Liver (tissue), 9 donors: Measurements from ENCODE around the gene MRGPRX2. TPM values are rescaled to one million over a fixed set of nuclear protein-coding genes. Genes with fewer than 3 reads are reported as not detected.

Experiments used
- DNase-seq: peaks from one replicate; pipeline ENCODE4 v3.0.0-alpha.2; 2017; ENCODE audit warnings: low spot score
- H3K27ac ChIP-seq, 2 donors: one replicate each; pipeline ENCODE4 v1.7.0; 2013; ENCODE audit warnings: inconsistent platforms in 2 of 2, low read length in 2 of 2, control low read depth in 1 of 2, low read depth in 1 of 2, mild to moderate bottlenecking in 1 of 2
- H3K27me3 ChIP-seq, 4 donors: one replicate each; pipeline versions ENCODE4 v1.6.1 to v1.7.0; 2013; ENCODE audit warnings: low read length in 3 of 4, inconsistent platforms in 1 of 4, mild to moderate bottlenecking in 1 of 4, moderate library complexity in 1 of 4; ENCODE audit not compliant: control insufficient read depth in 4 of 4, insufficient read depth in 4 of 4
- H3K36me3 ChIP-seq, 4 donors: one replicate each; pipeline versions ENCODE4 v1.6.1 to v1.7.0; 2013; ENCODE audit warnings: low read length in 3 of 4, mild to moderate bottlenecking in 3 of 4, low read depth in 1 of 4, moderate library complexity in 1 of 4; ENCODE audit not compliant: control insufficient read depth in 4 of 4, insufficient read depth in 3 of 4
- H3K4me1 ChIP-seq, 4 donors: one replicate each; pipeline versions ENCODE4 v1.6.1 to v1.7.0; 2013; ENCODE audit warnings: low read length in 3 of 4, mild to moderate bottlenecking in 3 of 4, moderate library complexity in 1 of 4; ENCODE audit not compliant: control insufficient read depth in 4 of 4, insufficient read depth in 4 of 4
- H3K4me3 ChIP-seq, 3 donors: one replicate each; pipeline versions ENCODE4 v1.6.1 to v1.7.0; 2013; ENCODE audit warnings: low read length in 3 of 3, control low read depth in 1 of 3, low read depth in 1 of 3, mild to moderate bottlenecking in 1 of 3
- H3K9ac ChIP-seq, 2 donors: one replicate each; pipeline ENCODE4 v1.7.0; 2013; ENCODE audit warnings: low read length in 2 of 2, mild to moderate bottlenecking in 2 of 2, moderate library complexity in 2 of 2, control low read depth in 1 of 2, low read depth in 1 of 2
- H3K9me3 ChIP-seq, 4 donors: one replicate each; pipeline versions ENCODE4 v1.6.1 to v1.7.0; 2013; ENCODE audit warnings: low read length in 3 of 4; ENCODE audit not compliant: control insufficient read depth in 4 of 4
- FOXA2 ChIP-seq: IDR thresholded peaks from 2 replicates; pipeline ENCODE4 v1.6.1; 2016; ENCODE audit warnings: antibody characterized with exemption
- GABPA ChIP-seq, 2 donors: IDR thresholded peaks in 1 of 2; conservative IDR thresholded peaks in 1 of 2; 2 replicates each; pipeline ENCODE4 v1.6.1; 2016; ENCODE audit warnings: antibody characterized with exemption in 2 of 2, mild to moderate bottlenecking in 1 of 2, moderate library complexity in 1 of 2
- HNF4G ChIP-seq: IDR thresholded peaks from 2 replicates; pipeline ENCODE4 v1.6.1; 2016; ENCODE audit warnings: antibody characterized with exemption
- JUND ChIP-seq, 2 donors: IDR thresholded peaks; 2 replicates each; pipeline ENCODE4 v1.6.1; 2016; ENCODE audit warnings: antibody characterized with exemption in 2 of 2
- NR2F2 ChIP-seq: IDR thresholded peaks from 2 replicates; pipeline ENCODE4 v1.6.1; 2016; ENCODE audit warnings: antibody characterized with exemption
- RAD21 ChIP-seq, 2 donors: IDR thresholded peaks; 2 replicates each; pipeline ENCODE4 v1.6.1; 2016; ENCODE audit warnings: antibody characterized with exemption in 2 of 2, mild to moderate bottlenecking in 2 of 2
- RXRA ChIP-seq, 2 donors: IDR thresholded peaks; 2 replicates each; pipeline ENCODE4 v1.6.1; 2017 to 2018; ENCODE audit warnings: antibody characterized with exemption in 2 of 2, mild to moderate bottlenecking in 1 of 2
- SP1 ChIP-seq: IDR thresholded peaks from 2 replicates; pipeline ENCODE4 v1.6.1; 2018; ENCODE audit warnings: antibody characterized with exemption, mild to moderate bottlenecking
- TAF1 ChIP-seq: conservative IDR thresholded peaks from 2 replicates; pipeline ENCODE4 v1.6.1; 2016; ENCODE audit warnings: antibody characterized with exemption, mild to moderate bottlenecking
- YY1 ChIP-seq: IDR thresholded peaks from 2 replicates; pipeline ENCODE4 v1.6.1; 2016; ENCODE audit warnings: antibody characterized with exemption, mild to moderate bottlenecking
- WGBS: extraction: QIAGEN DNeasy Blood & Tissue Kit; methylation state at CpG from one replicate; pipeline ENCODE4 v1.1.7; 2013; 5-methylcytosine and 5-hydroxymethylcytosine counted together
- polyA plus RNA-seq, 2 donors: library from polyadenylated mRNA; stranded (reverse) in 1 of 2; unstranded in 1 of 2; fragments of 200-250 nt in 1 of 2; fragments of >200 nt in 1 of 2; fragmentation: Nextera tagmentation in 1 of 2; extraction: Ambion mirVana in 1 of 2; gene quantifications; one replicate each; pipeline versions ENCODE4 v1.2.1 to v1.2.3, GENCODE V29; 2013 to 2015
- total RNA-seq, 2 donors: library from RNA; depleted of rRNA; stranded (reverse); fragments of >200 nt; gene quantifications; one replicate each; pipeline ENCODE4 v1.2.3, GENCODE V29; 2014
- TF ChIP-seq, protein P1 (sequence below): IDR thresholded peaks from 2 replicates; pipeline ENCODE4 v1.6.1; 2016; ENCODE audit warnings: antibody characterized with exemption
- TF ChIP-seq, protein P2 (sequence below): IDR thresholded peaks from 2 replicates; pipeline ENCODE4 v1.6.1; 2016; ENCODE audit warnings: antibody characterized with exemption
- TF ChIP-seq, protein P3 (sequence below): IDR thresholded peaks from 2 replicates; pipeline ENCODE4 v1.6.1; 2016; ENCODE audit warnings: antibody characterized with exemption
- TF ChIP-seq, protein P4 (sequence below): IDR thresholded peaks from 2 replicates; pipeline ENCODE4 v1.6.1; 2016; ENCODE audit warnings: antibody characterized with exemption, mild to moderate bottlenecking
- donor health status: healthy.
- donor health status: healthy.
- donor health status: healthy.
- donor health status: healthy.
- donor health status: healthy.

The MRGPRX2 gene
- total and polyA plus RNA-seq, 4 donors = not detected

DNA sequence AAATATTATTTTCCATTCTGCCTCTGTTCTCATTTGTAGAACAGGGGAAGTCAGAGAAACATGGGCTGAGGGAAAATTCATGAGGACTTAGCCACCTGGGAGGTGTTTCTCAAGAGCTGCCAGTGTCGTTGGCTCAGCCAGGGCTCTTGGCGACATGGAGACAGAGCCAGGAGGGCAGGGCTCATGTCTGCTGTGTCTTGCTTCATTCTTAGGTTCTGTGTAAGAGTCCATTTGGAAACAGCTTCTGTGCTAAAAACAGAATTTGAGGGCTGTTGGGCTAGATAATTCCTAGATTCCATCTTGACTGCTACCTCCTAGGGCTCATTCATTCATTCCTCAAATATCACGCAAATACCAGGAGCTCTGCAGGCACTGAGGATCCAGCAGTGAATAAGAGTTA, 15.1 kb upstream of the MRGPRX2 start (continued):
- TF ChIP-seq, protein P1, sequence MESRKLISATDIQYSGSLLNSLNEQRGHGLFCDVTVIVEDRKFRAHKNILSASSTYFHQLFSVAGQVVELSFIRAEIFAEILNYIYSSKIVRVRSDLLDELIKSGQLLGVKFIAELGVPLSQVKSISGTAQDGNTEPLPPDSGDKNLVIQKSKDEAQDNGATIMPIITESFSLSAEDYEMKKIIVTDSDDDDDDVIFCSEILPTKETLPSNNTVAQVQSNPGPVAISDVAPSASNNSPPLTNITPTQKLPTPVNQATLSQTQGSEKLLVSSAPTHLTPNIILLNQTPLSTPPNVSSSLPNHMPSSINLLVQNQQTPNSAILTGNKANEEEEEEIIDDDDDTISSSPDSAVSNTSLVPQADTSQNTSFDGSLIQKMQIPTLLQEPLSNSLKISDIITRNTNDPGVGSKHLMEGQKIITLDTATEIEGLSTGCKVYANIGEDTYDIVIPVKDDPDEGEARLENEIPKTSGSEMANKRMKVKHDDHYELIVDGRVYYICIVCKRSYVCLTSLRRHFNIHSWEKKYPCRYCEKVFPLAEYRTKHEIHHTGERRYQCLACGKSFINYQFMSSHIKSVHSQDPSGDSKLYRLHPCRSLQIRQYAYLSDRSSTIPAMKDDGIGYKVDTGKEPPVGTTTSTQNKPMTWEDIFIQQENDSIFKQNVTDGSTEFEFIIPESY = no peak
- TF ChIP-seq SP1 (no peak), JUND (IDR thresholded peaks at IDR 0.05) (no peak), YY1 (no peak), RXRA (IDR thresholded peaks at IDR 0.05) (no peak)
- TF ChIP-seq, protein P2, sequence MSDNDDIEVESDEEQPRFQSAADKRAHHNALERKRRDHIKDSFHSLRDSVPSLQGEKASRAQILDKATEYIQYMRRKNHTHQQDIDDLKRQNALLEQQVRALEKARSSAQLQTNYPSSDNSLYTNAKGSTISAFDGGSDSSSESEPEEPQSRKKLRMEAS = no peak
- TF ChIP-seq, protein P3, sequence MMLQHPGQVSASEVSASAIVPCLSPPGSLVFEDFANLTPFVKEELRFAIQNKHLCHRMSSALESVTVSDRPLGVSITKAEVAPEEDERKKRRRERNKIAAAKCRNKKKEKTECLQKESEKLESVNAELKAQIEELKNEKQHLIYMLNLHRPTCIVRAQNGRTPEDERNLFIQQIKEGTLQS = no peak

DNA sequence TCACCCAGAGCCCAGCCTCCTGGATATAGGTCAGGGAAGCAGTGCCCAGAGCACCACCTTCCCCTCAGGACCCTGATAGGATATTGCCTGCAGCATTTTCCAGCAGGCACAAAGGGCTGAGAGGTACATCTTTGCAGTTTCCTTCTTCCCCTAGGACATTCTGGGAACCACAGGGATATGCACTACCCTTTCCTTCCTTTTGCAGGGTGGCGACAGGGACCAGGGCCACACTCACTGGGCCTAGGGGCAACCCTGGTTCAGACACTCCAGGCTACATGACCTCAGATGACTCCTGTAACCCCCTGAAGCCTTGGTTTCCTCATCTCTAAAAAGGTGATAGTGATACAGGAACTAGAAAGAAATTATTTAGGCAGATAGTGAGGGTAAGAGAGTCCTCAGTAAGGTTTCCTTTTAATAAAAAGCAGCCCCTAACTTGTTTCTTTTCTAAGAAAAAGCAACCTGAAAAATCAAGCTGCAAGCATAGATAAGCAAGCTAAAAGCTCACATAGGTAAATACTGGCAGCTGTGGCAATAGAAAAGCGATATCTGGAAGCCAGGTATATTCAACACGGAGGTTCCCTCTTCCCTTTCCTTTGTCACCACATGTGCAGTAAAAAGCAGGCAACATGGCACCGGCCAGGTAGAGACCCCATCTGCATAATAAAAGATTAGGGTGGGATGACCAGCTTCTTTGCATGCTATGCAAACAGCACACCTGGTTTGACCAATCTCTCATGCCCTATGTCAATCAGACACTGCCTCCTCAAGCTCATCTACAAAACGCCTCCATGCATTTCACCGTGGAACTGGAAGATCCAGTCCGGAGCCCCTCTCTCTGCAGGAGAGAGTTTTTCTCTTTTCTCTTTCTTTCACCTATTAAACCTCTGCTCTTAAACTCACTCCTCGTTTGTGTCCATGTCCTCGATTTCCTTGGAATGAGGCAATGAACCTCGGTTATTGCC, 13.2 kb upstream of the MRGPRX2 start:
- WGBS = 58% methylated on average over 10 of the region's 10 CpGs
- Histone ChIP-seq H3K9ac (no peak overlapping the region), H3K27me3 (peaks cover 0 to 7% (median 0%) of the 10 kb centered on the region in 4 donors), H3K4me3 (no peak overlapping the region), H3K9me3 (no peaks in the 10 kb centered on the region), H3K36me3 (no peaks in the 10 kb centered on the region), H3K4me1 (no peaks in the 10 kb centered on the region), H3K27ac (no peak overlapping the region)
- DNase-seq = no peak
- TF ChIP-seq YY1 = no peak
- TF ChIP-seq HNF4G = no peak
- no peak for TF ChIP-seq JUND (IDR thresholded peaks at IDR 0.05)
- no peak for TF ChIP-seq RAD21 (IDR thresholded peaks at IDR 0.05)
- no peak for TF ChIP-seq FOXA2
- TF ChIP-seq, protein P4, sequence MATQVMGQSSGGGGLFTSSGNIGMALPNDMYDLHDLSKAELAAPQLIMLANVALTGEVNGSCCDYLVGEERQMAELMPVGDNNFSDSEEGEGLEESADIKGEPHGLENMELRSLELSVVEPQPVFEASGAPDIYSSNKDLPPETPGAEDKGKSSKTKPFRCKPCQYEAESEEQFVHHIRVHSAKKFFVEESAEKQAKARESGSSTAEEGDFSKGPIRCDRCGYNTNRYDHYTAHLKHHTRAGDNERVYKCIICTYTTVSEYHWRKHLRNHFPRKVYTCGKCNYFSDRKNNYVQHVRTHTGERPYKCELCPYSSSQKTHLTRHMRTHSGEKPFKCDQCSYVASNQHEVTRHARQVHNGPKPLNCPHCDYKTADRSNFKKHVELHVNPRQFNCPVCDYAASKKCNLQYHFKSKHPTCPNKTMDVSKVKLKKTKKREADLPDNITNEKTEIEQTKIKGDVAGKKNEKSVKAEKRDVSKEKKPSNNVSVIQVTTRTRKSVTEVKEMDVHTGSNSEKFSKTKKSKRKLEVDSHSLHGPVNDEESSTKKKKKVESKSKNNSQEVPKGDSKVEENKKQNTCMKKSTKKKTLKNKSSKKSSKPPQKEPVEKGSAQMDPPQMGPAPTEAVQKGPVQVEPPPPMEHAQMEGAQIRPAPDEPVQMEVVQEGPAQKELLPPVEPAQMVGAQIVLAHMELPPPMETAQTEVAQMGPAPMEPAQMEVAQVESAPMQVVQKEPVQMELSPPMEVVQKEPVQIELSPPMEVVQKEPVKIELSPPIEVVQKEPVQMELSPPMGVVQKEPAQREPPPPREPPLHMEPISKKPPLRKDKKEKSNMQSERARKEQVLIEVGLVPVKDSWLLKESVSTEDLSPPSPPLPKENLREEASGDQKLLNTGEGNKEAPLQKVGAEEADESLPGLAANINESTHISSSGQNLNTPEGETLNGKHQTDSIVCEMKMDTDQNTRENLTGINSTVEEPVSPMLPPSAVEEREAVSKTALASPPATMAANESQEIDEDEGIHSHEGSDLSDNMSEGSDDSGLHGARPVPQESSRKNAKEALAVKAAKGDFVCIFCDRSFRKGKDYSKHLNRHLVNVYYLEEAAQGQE = no peak
- no peak for TF ChIP-seq GABPA (IDR thresholded peaks at IDR 0.05 in 1 of 2, conservative IDR thresholded peaks at IDR 0.05 in 1 of 2)
- TF ChIP-seq, protein P2 = no peak
- no peak for TF ChIP-seq TAF1
- no peak for TF ChIP-seq NR2F2
